Ammon's horn (tissue), 1 donor: ENCODE data around the gene TSPAN7.

Source experiments
- DNase-seq: peaks from one replicate; pipeline ENCODE4 v3.0.0-alpha.2; 2016; ENCODE audit warnings: low spot score

Gene TSPAN7

GRCh38 chrX:38649221-38649620 is 87.9 kb downstream of the TSPAN7 start:
- no peak for DNase-seq

- no peak for DNase-seq
These were observed 88.6 kb downstream of the TSPAN7 start for GRCh38 chrX:38649674-38650647.

GRCh38 chrX:38651625-38652601 is 90.6 kb downstream of the TSPAN7 start:
- DNase-seq, result no peak

GRCh38 chrX:38652934-38653442 is 91.6 kb downstream of the TSPAN7 start:
- DNase-seq, result no peak

DNA sequence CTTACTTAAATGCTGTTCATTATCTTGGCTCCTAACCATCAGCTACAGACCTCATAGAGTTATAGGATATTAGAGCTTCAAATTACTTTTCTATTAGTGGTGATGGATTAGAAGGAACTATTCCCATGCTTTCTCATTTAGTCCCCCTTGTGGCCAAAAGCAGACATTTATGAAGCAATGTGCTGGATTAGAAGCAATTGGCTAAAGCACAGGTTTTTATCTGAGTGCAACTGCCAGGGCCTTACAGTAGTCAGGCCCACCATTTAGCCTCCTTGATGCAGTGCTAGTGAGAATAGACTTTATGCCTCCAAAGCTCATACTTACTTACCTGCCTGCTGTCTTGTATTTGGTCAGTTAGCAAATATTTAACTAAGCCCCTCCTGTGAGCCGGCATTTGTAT is 93.0 kb downstream of the TSPAN7 start:
- peak; percentile 37 for DNase-seq

- no peak for DNase-seq
These were observed 95.1 kb downstream of the TSPAN7 start for GRCh38 chrX:38656350-38656915.

GRCh38 chrX:38657562-38657961 is 96.2 kb downstream of the TSPAN7 start:
- DNase-seq, result no peak

DNA sequence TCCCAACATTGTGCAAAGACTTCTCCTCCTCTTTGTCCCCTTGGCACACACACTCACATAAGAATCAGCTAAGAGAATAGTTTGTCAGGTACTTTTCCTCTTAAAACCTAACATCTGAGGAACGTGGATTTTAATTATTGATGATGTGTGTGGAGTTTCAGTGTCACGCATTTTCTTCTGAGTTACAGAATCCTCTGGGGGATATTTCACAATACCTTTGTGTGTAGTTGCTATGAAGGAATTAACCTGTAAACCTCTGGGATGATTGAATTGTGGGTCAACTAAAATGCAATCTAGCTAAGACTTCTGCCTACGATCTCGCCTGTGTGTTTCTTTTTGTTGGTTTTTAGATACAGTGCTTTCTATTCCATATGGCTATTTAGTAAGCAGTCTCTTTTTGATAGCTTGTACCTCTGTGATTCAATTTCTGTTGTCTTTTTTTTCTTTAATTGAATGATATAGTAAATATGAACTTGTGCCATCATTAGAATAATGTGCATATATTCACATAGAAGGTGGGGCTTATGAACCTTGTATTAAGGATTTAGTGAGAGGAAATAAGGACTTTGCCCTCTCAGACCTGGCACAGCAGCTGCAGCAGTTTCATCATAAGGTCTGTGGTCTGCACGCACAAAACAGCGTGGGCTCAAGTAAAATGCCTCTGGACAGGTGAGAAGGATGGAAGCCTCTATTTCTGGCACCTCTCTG is 99.2 kb downstream of the TSPAN7 start:
- DNase-seq, result no peak

DNA sequence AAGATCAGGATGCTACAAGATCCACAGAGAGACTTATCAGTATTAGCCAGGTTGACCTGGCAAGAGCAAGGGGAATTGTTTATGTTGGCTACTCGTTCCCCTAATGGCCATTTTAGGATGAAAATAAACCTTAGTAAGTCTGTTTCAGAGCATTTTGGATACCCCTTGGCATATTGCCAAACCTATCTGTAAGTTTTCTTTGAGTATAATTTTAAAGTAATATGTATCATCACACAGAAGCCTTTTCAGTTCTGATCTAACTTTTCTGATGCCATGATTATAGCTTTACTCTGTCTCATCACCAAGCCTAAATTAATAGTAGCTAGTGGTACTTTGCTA is 99.7 kb downstream of the TSPAN7 start:
- DNase-seq, result no peak

DNA sequence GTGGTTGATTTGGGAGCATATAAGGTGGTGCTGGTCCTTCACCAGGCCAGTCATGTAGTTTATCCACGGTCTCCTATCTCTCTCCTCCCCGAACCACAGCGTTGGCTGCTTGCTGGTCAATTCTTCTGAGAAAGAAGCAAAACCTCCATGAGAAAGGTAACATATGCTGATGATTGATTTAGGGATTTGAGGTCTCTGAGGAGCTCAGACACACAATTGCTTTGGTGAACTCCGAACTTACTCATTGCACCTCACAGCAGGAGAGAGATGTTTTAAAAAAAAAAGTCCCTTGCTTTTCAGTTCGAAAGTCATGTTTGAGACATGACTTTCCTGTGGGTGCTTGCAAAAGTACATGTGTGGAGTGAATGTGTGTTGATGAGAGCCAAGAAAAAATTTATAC is 100.2 kb downstream of the TSPAN7 start:
- no peak for DNase-seq

- no peak for DNase-seq
These were observed 101.3 kb downstream of the TSPAN7 start for GRCh38 chrX:38662640-38663039.

GRCh38 chrX:38664285-38664684 is 102.9 kb downstream of the TSPAN7 start:
- peak; percentile 24 for DNase-seq

GRCh38 chrX:38666909-38667308 is 105.6 kb downstream of the TSPAN7 start:
- no peak for DNase-seq

- no peak for DNase-seq
These were observed 107.4 kb downstream of the TSPAN7 start for GRCh38 chrX:38668771-38669170.

- DNase-seq, result no peak
These were observed 108.1 kb downstream of the TSPAN7 start for GRCh38 chrX:38669428-38669827.

DNA sequence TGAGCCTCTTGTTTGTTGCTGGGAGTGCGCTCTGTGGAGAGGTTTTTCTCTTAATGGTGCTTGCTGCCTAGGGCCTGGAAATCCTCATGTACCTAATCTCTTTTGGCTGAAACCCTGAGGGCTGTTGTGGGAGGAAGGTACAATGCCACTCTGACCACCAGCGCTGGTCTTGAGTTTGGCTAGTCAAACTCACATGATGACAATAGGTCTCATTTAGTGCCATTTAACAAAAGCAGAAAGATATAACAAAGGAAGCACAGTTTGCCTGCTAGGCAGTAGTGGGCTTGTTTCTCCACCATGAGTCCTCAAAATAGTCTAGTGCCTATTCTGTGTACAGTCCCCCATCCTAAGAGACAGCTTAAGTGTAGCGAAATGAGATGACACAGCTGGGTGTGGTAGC is 111.3 kb downstream of the TSPAN7 start:
- peak; percentile 3 for DNase-seq

GRCh38 chrX:38675856-38676255 is 114.5 kb downstream of the TSPAN7 start:
- DNase-seq, result no peak

DNA sequence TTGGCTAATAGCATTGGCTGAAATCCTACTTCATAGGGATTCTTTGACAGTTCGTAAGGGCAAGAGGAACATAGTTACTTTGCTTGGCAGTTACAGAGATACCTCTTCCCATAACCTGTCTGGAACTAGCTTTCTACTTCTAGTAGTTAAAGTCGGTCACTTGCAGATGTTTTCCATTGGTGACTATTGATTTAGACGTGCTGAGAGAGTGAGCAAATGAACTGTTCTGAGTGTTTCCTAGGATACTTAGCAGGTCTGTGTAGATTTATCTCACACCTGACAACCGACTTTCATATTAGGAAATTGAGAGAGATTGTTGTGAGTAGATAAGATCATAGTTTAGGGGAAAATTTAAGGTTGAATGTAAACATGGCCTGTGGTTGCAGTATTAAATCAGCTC is 116.8 kb downstream of the TSPAN7 start:
- DNase-seq, result no peak

GRCh38 chrX:38678821-38679220 is 117.5 kb downstream of the TSPAN7 start:
- no peak for DNase-seq

- DNase-seq, result no peak
These were observed 118.4 kb downstream of the TSPAN7 start for GRCh38 chrX:38679695-38680094.

DNA sequence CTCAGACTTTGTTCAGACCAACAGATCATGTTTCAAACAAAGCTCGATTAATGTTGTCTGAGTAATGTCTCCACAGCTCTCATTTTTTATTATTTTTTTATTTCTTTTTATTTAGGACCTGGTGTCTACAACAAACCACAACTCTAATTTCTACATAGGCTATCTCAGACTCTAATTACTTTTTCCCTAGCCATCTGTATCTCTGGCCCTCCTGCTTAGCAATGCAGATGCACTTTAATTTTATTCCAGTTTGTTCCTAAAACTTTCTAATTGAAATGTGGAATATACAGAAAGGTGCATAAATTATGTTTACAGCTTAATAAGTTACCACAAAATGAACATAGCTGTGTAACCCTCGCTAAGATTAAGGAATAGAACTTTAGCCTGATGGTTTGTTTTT is 120.8 kb downstream of the TSPAN7 start:
- no peak for DNase-seq

- DNase-seq, result no peak
These were observed 131.6 kb downstream of the TSPAN7 start for GRCh38 chrX:38692961-38693360.
